ENCODE results near the gene SEPHS1.

DNA sequence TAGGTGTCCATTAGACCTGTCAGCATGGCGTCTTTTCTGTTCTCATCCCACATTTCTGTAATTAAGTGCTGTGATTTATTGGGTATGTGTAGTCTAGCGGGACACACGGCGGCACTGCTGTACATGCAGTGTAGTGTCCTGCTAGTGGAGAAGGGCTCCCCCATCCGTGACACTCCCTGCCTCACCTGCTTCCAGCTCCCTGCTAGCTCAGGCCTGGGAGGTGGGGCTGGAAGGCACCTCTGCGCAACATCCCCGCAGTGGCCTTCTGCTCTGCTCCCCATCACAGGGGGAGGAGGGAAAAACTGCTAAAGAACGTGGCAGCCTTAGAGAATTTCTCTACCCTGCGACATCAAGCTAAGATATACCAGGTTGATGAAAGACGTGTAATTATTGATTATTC, 19.5 kb downstream of the SEPHS1 start:
- TF ChIP-seq, protein P1, sequence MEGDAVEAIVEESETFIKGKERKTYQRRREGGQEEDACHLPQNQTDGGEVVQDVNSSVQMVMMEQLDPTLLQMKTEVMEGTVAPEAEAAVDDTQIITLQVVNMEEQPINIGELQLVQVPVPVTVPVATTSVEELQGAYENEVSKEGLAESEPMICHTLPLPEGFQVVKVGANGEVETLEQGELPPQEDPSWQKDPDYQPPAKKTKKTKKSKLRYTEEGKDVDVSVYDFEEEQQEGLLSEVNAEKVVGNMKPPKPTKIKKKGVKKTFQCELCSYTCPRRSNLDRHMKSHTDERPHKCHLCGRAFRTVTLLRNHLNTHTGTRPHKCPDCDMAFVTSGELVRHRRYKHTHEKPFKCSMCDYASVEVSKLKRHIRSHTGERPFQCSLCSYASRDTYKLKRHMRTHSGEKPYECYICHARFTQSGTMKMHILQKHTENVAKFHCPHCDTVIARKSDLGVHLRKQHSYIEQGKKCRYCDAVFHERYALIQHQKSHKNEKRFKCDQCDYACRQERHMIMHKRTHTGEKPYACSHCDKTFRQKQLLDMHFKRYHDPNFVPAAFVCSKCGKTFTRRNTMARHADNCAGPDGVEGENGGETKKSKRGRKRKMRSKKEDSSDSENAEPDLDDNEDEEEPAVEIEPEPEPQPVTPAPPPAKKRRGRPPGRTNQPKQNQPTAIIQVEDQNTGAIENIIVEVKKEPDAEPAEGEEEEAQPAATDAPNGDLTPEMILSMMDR (IDR thresholded peaks at IDR 0.05; ENCODE audit: extremely low read depth in 1 of 2, insufficient read depth in 1 of 2, low read depth in 1 of 2, low read length in 2 of 2): no peak
- TF ChIP-seq POLR2AphosphoS5 (IDR thresholded peaks at IDR 0.05; ENCODE audit: insufficient read depth, low read depth, low read length) (no peak), MAX (IDR thresholded peaks at IDR 0.05; ENCODE audit: insufficient read depth, insufficient read length) (no peak), EZH2 (IDR thresholded peaks at IDR 0.05; ENCODE audit: borderline replicate concordance, low read depth, low read length, severe bottlenecking) (no peak), POLR2A (IDR thresholded peaks at IDR 0.05; ENCODE audit: low read depth, low read length) (no peak), FOS (IDR thresholded peaks at IDR 0.05; ENCODE audit: borderline replicate concordance, insufficient read depth, low read length) (no peak), MYC (IDR thresholded peaks at IDR 0.05; ENCODE audit: low read depth, low read length) (no peak), JUN (IDR thresholded peaks at IDR 0.05; ENCODE audit: borderline replicate concordance, insufficient read depth, insufficient read length, low read depth) (no peak)

Measured in endothelial cell of umbilical vein (primary cell).